Measurements from ENCODE around the gene NISCH. TPM values are rescaled to one million over a fixed set of nuclear protein-coding genes. Genes with fewer than 3 reads are reported as not detected.
A peak's percentile ranks its signal among the peaks of the same experiment; 100 is the strongest.

The NISCH gene
- total RNA-seq, 2 donors from 2014 or later = 75.2 to 123 TPM

DNA sequence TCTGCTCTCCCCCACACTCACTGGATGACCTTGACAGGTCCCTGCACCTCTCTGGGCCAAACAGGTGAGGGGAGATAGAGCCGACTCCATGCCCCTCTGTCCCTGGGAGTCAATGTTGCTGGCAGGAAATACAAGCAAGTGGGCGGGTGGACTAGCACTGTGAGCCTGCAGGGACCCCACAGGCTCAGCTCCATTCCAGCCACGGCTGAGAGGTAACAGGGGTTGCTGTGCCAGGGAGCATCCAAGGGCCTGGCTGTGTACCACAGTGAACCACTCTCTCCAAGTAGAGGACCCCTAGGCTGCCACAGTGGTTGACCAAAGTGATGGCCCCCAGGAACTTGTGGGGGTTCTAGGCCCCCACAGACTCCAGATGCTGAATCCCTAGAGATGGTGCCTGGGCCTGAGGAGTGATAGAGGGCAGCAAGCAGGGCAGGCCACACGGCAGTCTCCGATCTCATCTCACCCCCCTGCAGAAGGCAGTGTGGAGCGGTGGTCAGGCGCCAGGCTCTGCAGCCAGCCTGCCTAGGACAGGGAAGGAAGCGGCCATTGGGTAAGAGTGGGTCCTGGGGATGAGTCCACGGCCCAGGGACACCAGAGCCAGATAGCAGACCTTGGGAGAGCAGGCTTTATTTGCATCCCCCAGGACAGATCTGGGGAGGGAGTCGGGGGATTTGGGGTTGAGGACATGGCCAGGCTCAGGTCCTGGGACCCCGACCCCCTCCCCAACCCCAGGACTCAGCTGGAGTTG lies 4.7 kb upstream of the NISCH start:
- Mint-ChIP-seq H3K4me1 (peaks cover 11% of the 10 kb centered on the region), H3K9me3 (no peaks in the 10 kb centered on the region), H3K36me3 (ENCODE audit: low read depth) (peaks cover 9% of the 10 kb centered on the region), H3K27me3 (no peaks in the 10 kb centered on the region), H3K27ac (no peak overlapping the region), H3K4me3 (no peak overlapping the region)
- ATAC-seq (replicated peaks) = no peak

- H3K27me3 Mint-ChIP-seq = no peaks in the 10 kb centered on the region
- H3K9me3 Mint-ChIP-seq = no peaks in the 10 kb centered on the region
- ATAC-seq (replicated peaks) = no peak
- H3K36me3 Mint-ChIP-seq (ENCODE audit: low read depth) = peaks cover 16% of the 10 kb centered on the region
- no peak overlapping the region for H3K27ac Mint-ChIP-seq
- peaks cover 17% of the 10 kb centered on the region for H3K4me1 Mint-ChIP-seq
- H3K4me3 Mint-ChIP-seq = no peak overlapping the region
Measured at GRCh38 chr3:52451237-52452083, 3.9 kb upstream of the NISCH start.

GRCh38 chr3:52452126-52452525 lies 3.3 kb upstream of the NISCH start:
- H3K27ac Mint-ChIP-seq = peak overlapping the region; percentile 25
- H3K36me3 Mint-ChIP-seq (ENCODE audit: low read depth) = peaks cover 19% of the 10 kb centered on the region
- no peaks in the 10 kb centered on the region for H3K9me3 Mint-ChIP-seq
- H3K27me3 Mint-ChIP-seq = no peaks in the 10 kb centered on the region
- H3K4me1 Mint-ChIP-seq = peaks cover 19% of the 10 kb centered on the region
- no peak overlapping the region for H3K4me3 Mint-ChIP-seq
- ATAC-seq (replicated peaks) = no peak

- no peaks in the 10 kb centered on the region for H3K27me3 Mint-ChIP-seq
- ATAC-seq (replicated peaks) = no peak
- H3K4me3 Mint-ChIP-seq = no peak overlapping the region
- no peaks in the 10 kb centered on the region for H3K9me3 Mint-ChIP-seq
- peak overlapping the region; percentile 25 for H3K27ac Mint-ChIP-seq
- peaks cover 25% of the 10 kb centered on the region for H3K36me3 Mint-ChIP-seq (ENCODE audit: low read depth)
- H3K4me1 Mint-ChIP-seq = peaks cover 22% of the 10 kb centered on the region
Measured at GRCh38 chr3:52452570-52453221, 2.7 kb upstream of the NISCH start.

DNA sequence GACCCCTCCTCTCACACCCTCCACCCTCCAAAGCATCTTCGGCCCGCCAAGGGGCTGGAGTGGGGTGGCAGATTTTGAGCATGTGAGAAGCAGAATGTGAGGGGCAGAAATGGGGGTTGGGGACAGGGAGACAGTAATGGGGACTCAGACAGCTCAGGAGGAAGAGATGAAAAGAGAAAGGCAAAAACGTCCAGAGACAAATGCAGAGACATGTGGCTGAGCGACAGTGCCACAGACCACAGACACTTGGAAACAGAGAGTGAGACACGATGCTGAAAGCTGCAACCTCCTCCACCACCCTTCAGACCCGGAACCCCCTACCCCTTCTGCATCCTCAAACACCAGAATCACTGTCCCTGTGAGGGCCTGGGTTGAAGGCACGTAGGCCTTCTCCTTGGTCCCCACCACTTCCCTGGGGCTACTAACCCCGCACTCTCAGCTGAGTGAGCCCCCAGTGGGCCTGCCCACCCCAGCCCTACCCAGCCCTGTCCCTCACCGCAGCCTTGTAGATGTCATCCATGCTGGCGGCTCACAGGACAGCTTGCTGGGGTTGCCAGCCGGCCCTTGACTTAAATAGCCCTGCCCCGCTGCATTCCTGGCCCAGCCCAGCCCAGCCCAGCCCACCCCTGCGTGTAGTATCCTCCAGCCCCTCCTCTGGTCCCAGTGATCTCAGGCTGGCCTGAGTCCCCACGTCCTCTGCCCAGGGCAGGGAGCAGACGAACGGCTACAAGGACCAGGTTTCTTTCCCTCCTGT lies 1.7 kb upstream of the NISCH start, which contains the start of gene TNNC1:
TNNC1 (minus strand) TSS at position 546 of the 754 bp plus-strand sequence; CDS start at position 520, 26 bp downstream.
- Mint-ChIP-seq H3K27ac (peak within 1 kb of the TSS; percentile 100), H3K4me1 (peaks cover 22% of the 10 kb centered on the region), H3K36me3 (ENCODE audit: low read depth) (peaks cover 34% of the 10 kb centered on the region), H3K4me3 (peak within 1 kb of the TSS; percentile 99), H3K9me3 (no peaks in the 10 kb centered on the region), H3K27me3 (no peaks in the 10 kb centered on the region)
- no peak for ATAC-seq (replicated peaks)

DNA sequence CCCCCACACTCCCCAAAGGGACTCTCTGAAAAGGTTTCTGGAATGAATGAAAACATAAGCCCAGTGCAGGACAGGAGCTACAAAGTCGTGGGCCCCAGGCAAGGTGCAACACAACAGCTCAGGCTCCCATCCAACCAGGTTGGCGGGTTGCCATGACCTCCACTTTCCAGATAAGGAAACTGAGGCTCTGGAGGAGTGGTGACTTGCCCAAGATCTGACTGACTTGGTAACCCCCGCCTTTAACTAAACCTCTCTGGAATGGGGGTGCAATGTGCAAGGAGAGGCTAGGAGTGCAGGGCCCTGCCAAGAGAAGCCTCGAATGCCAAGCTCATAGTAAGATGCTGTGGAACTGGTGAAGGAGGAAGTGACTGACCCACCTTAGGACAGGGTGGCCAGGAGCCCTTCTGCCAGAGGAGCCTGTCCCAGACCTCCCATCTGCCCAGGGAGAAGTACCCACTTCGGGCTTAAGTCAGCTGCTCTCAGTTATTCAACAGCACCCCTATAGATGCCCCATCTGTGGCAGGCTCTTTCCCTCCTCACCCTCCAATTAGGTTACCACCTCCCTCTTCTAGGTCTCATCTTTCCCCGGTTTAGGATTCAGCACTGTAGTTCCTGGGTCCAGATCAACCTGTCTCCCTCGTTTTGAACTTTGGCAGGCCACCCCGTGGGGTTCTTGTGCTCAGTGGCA lies 1.0 kb upstream of the NISCH start:
- H3K9me3 Mint-ChIP-seq = no peaks in the 10 kb centered on the region
- H3K4me3 Mint-ChIP-seq = peak overlapping the region; percentile 99
- H3K27ac Mint-ChIP-seq = peak overlapping the region; percentile 100
- no peak for ATAC-seq (replicated peaks)
- H3K4me1 Mint-ChIP-seq = peaks cover 22% of the 10 kb centered on the region
- H3K27me3 Mint-ChIP-seq = no peaks in the 10 kb centered on the region
- peaks cover 42% of the 10 kb centered on the region for H3K36me3 Mint-ChIP-seq (ENCODE audit: low read depth)

- Mint-ChIP-seq H3K27me3 (no peaks in the 10 kb centered on the region), H3K36me3 (ENCODE audit: low read depth) (peaks cover 47% of the 10 kb centered on the region), H3K9me3 (no peaks in the 10 kb centered on the region), H3K4me3 (peak overlapping the region; percentile 99), H3K27ac (peak overlapping the region; percentile 100), H3K4me1 (peaks cover 22% of the 10 kb centered on the region)
- ATAC-seq (replicated peaks) = peak; percentile 36
Measured at GRCh38 chr3:52454938-52455282, 494 bp upstream of the NISCH start.

DNA sequence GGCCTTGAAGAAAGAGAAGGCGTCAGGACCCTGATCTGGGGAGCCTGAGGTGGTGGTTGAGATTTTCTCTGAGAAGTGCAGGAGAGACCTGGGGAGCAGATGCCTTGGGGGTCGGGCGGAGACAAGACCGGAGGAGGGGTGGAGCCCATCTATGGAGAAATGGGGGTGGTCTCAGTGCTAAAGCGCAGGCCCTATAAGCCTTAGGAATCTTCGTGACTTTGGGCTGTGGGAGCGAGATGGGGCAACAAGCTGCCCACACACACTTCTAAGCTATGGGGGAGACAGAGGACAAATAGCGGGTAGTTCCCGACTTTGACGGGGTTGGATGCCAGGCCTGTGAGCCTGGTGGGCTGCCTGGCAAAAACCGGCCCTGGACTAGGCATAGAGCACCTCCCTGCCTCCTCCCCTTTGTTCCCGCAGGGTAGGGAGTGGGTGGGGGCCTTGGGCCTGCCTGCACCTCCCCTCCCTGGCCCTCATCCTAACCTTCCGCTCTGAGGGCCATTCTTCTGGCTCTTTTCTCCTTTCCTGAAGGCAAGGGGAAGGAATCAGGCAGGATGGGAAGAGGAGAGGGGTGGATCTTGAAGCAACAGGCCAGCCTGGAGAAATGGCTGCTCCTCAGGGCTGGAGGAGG lies 880 bp downstream of the NISCH start:
- Mint-ChIP-seq H3K4me3 (peak overlapping the region; percentile 99), H3K27me3 (no peaks in the 10 kb centered on the region)
- no peak for ATAC-seq (replicated peaks)

DNA sequence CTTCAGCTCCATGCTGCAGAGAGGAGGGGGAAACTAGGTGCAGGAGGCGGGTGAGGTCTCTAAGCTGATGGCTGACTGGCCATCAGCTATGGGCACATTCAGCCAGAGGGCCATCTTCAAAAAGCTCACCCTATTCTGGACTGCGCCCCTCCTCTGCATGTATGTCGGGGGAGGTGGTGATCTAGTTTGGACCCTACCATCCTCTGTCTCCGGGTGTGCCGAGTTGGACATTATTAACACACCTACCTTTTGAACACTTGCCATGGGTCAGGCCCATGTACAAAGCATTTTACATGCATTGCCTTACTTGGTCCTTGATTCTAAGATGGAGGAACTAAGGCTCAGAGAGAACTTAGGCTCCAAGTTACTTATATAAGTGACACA lies 1.4 kb downstream of the NISCH start:
- Mint-ChIP-seq H3K27me3 (no peaks in the 10 kb centered on the region), H3K4me3 (peak overlapping the region; percentile 99), H3K9me3 (no peaks in the 10 kb centered on the region), H3K4me1 (peaks cover 22% of the 10 kb centered on the region), H3K27ac (peak overlapping the region; percentile 100), H3K36me3 (ENCODE audit: low read depth) (peaks cover 62% of the 10 kb centered on the region)
- no peak for ATAC-seq (replicated peaks)

More for the DNA sequence above, 880 bp downstream of the NISCH start:
- Mint-ChIP-seq H3K27ac (peak overlapping the region; percentile 100), H3K36me3 (ENCODE audit: low read depth) (peaks cover 61% of the 10 kb centered on the region), H3K9me3 (no peaks in the 10 kb centered on the region), H3K4me1 (peaks cover 22% of the 10 kb centered on the region)

GRCh38 chr3:52458031-52458760 lies 2.8 kb downstream of the NISCH start:
- H3K27me3 Mint-ChIP-seq = no peaks in the 10 kb centered on the region
- H3K4me3 Mint-ChIP-seq = no peak overlapping the region
- no peak overlapping the region for H3K27ac Mint-ChIP-seq
- H3K36me3 Mint-ChIP-seq (ENCODE audit: low read depth) = peaks cover 75% of the 10 kb centered on the region
- H3K4me1 Mint-ChIP-seq = peaks cover 25% of the 10 kb centered on the region
- ATAC-seq (replicated peaks) = no peak
- H3K9me3 Mint-ChIP-seq = no peaks in the 10 kb centered on the region

DNA sequence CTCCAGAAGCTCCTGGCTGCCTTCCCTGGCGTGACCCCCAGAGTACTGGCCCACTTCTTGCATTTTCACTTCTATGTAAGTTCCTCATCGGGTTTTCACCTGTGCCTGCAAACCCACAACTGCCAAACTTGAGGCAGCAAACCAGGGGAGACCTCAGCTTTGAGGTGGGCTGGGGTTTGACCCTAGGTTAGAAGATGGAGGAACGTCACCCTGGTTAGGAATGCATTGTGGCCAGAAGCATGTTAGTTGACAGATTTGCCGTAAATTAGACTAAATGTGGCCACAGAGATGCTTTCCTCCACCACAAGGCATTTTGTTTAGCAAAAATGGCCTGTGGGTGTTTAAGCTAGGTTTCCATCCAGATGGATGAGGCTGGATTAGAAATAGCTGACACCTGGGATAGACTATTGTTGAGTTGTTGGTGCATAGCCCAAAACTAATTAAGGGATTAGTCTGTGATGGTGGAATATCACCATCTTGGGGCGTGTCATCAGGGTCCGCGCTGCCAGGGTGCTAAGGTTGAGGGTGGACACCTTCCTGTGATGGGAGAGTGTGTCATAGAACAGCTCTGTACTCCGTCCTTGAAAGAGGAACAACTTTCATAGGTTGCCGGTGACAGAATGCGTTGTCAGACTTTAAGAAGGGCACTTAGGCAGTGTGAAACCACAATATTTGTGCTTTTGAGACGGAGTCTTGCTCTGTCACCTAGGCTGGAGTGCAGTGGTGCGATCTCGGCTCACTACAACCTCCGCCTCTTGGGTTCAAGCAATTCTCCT lies 3.6 kb downstream of the NISCH start:
- Mint-ChIP-seq H3K9me3 (no peaks in the 10 kb centered on the region), H3K4me3 (no peak overlapping the region), H3K36me3 (ENCODE audit: low read depth) (peaks cover 83% of the 10 kb centered on the region), H3K4me1 (peaks cover 25% of the 10 kb centered on the region), H3K27me3 (no peaks in the 10 kb centered on the region), H3K27ac (no peak overlapping the region)
- ATAC-seq (replicated peaks) = no peak

DNA sequence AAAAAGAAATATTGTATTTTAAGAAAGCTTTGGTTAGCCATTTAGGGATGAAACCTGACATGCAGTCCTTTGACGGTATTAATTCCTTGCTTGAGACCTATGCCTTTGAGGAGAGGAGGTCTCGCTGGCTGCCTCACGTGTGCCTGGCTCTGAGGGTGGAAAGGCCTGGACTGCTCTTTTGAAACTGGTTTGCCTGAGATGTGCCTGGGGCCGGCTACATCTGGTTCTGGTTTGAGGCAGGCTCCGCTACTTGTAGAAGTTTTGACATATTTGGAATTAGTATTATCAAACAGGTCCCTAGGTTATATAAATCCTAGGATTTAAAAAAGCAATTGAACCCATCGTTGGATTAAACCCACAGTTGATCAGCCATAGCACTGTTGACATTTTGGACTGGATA lies 6.5 kb downstream of the NISCH start:
- no peaks in the 10 kb centered on the region for H3K9me3 Mint-ChIP-seq
- H3K4me3 Mint-ChIP-seq = no peak overlapping the region
- peaks cover 11% of the 10 kb centered on the region for H3K4me1 Mint-ChIP-seq
- no peak for ATAC-seq (replicated peaks)
- no peak overlapping the region for H3K27ac Mint-ChIP-seq
- H3K36me3 Mint-ChIP-seq (ENCODE audit: low read depth) = peaks cover 87% of the 10 kb centered on the region
- no peaks in the 10 kb centered on the region for H3K27me3 Mint-ChIP-seq

Data from activated T-helper 17 cell treated with anti-CD3 and anti-CD28 coated beads, Interleukin-2, amount 50 U/mL, for 72 hours (primary cell).